Retinal pigment epithelial cell (primary cell): ENCODE results near the gene ZNRF1.

ENCODE experiments used
- DNase-seq: peaks from one replicate; pipeline ENCODE4 v3.0.0-alpha.2; 2010; ENCODE audit warnings: low read depth
- H3K4me3 ChIP-seq: 2 replicates; pipeline ENCODE4 v1.5.1; 2011; ENCODE audit warnings: mild to moderate bottlenecking, low read length, control low read depth, moderate library complexity
- CTCF ChIP-seq: conservative IDR thresholded peaks from 2 replicates; pipeline ENCODE4 v1.5.1; 2011; ENCODE audit warnings: low read depth, low read length, control low read depth, inconsistent platforms

Gene ZNRF1

GRCh38 chr16:75038036-75038858 is 39.4 kb downstream of the ZNRF1 start:
- no peak overlapping the region for H3K4me3 ChIP-seq
- TF ChIP-seq CTCF = no peak
- DNase-seq = no peak

- no peak for TF ChIP-seq CTCF
- H3K4me3 ChIP-seq = no peak overlapping the region
- no peak for DNase-seq
Measured at GRCh38 chr16:75039941-75040340, 41.1 kb downstream of the ZNRF1 start.

GRCh38 chr16:75042426-75043174 is 43.8 kb downstream of the ZNRF1 start:
- no peak overlapping the region for H3K4me3 ChIP-seq
- no peak for DNase-seq
- no peak for TF ChIP-seq CTCF

- no peak for DNase-seq
- TF ChIP-seq CTCF = no peak
- H3K4me3 ChIP-seq = no peak overlapping the region
Measured at GRCh38 chr16:75043175-75043895, 44.5 kb downstream of the ZNRF1 start.

GRCh38 chr16:75044800-75045361 is 46.1 kb downstream of the ZNRF1 start:
- DNase-seq = peak; percentile 92

GRCh38 chr16:75045424-75045823 is 46.6 kb downstream of the ZNRF1 start:
- TF ChIP-seq CTCF = no peak
- peak overlapping the region; percentile 17 for H3K4me3 ChIP-seq
- DNase-seq = no peak

More at GRCh38 chr16:75044800-75045361, 46.1 kb downstream of the ZNRF1 start:
- TF ChIP-seq CTCF = no peak
- peak overlapping the region; percentile 17 for H3K4me3 ChIP-seq
